Ascending aorta (tissue), 2 donors: ENCODE measurements around the gene NOS1AP. TPM values are rescaled to one million over a fixed set of nuclear protein-coding genes. Genes with fewer than 3 reads are reported as not detected.

Experiments
- DNase-seq, 2 donors: peaks; one replicate each; pipeline ENCODE4 v3.0.0-alpha.2; 2019; ENCODE audit warnings: low spot score in 2 of 2
- H3K27ac ChIP-seq, 2 donors: fragments of 200-600 bp; sonication (generic); one replicate each; pipeline ENCODE4 v1.5.1; 2016 to 2017; ENCODE audit warnings: mild to moderate bottlenecking in 1 of 2
- H3K27me3 ChIP-seq: fragments of 200-600 bp; sonication (generic); one replicate; pipeline ENCODE4 v1.5.1; 2017
- H3K36me3 ChIP-seq, 2 donors: fragments of 200-600 bp; sonication (generic); one replicate each; pipeline ENCODE4 v1.5.1; 2016
- H3K4me1 ChIP-seq, 2 donors: fragments of 200-600 bp; sonication (generic); one replicate each; pipeline ENCODE4 v1.5.1; 2016 to 2017; ENCODE audit warnings: mild to moderate bottlenecking in 1 of 2
- H3K4me3 ChIP-seq, 2 donors: fragments of 200-600 bp; sonication (generic); one replicate each; pipeline ENCODE4 v1.5.1; 2016 to 2017; ENCODE audit warnings: mild to moderate bottlenecking in 1 of 2
- H3K9me3 ChIP-seq, 2 donors: fragments of 200-600 bp; sonication (generic); one replicate each; pipeline ENCODE4 v1.5.1; 2016
- intact Hi-C: fragments of 100-400 bp; cut with DNase I; formaldehyde crosslinking; loops from one replicate; pipeline ENCODE4 v1.15.1; 2023
- total RNA-seq: library from RNA; depleted of rRNA; stranded (reverse); fragments of >200 nt; gene quantifications from one replicate; pipeline ENCODE4 v1.1.0, GENCODE V29; 2016
- TF ChIP-seq, protein P1 (sequence below), 3 experiments: fragments of 200-600 bp in 2 of 3; fragments of 450-650 bp in 1 of 3; sonication (generic) in 2 of 3; IDR thresholded peaks; one replicate each; pipeline ENCODE4 v1.5.1; 2016 to 2019; ENCODE audit warnings: antibody characterized with exemption in 3 of 3, mild to moderate bottlenecking in 1 of 3, moderate library complexity in 1 of 3

The NOS1AP gene
- total RNA-seq, 1 donor from 2014 or later: 5.0 TPM

DNA sequence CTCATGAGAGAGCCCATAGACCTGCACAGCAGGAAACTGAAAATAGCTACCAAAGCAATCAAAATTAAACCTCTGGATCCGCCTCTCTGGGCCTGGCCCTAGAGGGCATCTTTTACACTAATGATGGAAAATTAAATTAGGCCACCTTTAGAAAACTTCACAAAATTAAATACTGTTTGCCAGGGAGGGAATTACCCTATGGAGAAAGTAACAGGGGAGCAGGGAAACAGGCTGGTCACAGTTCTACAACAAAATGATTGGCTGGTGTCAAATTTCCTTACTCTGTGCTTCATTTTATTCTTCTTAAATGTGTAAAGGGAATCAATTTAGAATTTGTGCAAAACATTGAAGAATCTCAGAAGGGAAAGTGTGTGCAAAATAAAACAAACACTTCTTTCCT lies 244.7 kb downstream of the NOS1AP start:
- H3K27ac ChIP-seq: no peak overlapping the region
- TF ChIP-seq, protein P1, sequence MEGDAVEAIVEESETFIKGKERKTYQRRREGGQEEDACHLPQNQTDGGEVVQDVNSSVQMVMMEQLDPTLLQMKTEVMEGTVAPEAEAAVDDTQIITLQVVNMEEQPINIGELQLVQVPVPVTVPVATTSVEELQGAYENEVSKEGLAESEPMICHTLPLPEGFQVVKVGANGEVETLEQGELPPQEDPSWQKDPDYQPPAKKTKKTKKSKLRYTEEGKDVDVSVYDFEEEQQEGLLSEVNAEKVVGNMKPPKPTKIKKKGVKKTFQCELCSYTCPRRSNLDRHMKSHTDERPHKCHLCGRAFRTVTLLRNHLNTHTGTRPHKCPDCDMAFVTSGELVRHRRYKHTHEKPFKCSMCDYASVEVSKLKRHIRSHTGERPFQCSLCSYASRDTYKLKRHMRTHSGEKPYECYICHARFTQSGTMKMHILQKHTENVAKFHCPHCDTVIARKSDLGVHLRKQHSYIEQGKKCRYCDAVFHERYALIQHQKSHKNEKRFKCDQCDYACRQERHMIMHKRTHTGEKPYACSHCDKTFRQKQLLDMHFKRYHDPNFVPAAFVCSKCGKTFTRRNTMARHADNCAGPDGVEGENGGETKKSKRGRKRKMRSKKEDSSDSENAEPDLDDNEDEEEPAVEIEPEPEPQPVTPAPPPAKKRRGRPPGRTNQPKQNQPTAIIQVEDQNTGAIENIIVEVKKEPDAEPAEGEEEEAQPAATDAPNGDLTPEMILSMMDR (IDR thresholded peaks at IDR 0.05): no peak
- no peaks in the 10 kb centered on the region for H3K9me3 ChIP-seq
- no peaks in the 10 kb centered on the region for H3K4me1 ChIP-seq
- no peak for DNase-seq
- H3K4me3 ChIP-seq: no peak overlapping the region
- no peaks in the 10 kb centered on the region for H3K36me3 ChIP-seq
- H3K27me3 ChIP-seq: no peaks in the 10 kb centered on the region
- intact Hi-C loops: no loop called here

GRCh38 chr1:162315673-162316072 lies 246.2 kb downstream of the NOS1AP start:
- Histone ChIP-seq H3K4me3 (no peak overlapping the region), H3K36me3 (no peaks in the 10 kb centered on the region), H3K27me3 (no peaks in the 10 kb centered on the region), H3K4me1 (no peaks in the 10 kb centered on the region), H3K27ac (no peak overlapping the region), H3K9me3 (no peaks in the 10 kb centered on the region)
- intact Hi-C loops: no loop called here
- TF ChIP-seq, protein P1 (IDR thresholded peaks at IDR 0.05): no peak
- DNase-seq: no peak

GRCh38 chr1:162316187-162316586 lies 246.7 kb downstream of the NOS1AP start:
- no peaks in the 10 kb centered on the region for H3K4me1 ChIP-seq
- TF ChIP-seq, protein P1 (IDR thresholded peaks at IDR 0.05): no peak
- intact Hi-C loops: no loop called here

GRCh38 chr1:162317621-162318020 lies 248.1 kb downstream of the NOS1AP start:
- intact Hi-C loops: no loop called here
- H3K4me3 ChIP-seq: no peak overlapping the region
- no peaks in the 10 kb centered on the region for H3K4me1 ChIP-seq
- no peaks in the 10 kb centered on the region for H3K27me3 ChIP-seq
- TF ChIP-seq, protein P1 (IDR thresholded peaks at IDR 0.05): no peak
- H3K9me3 ChIP-seq: no peaks in the 10 kb centered on the region
- H3K36me3 ChIP-seq: no peaks in the 10 kb centered on the region
- no peak overlapping the region for H3K27ac ChIP-seq
- no peak for DNase-seq

More at GRCh38 chr1:162316187-162316586, 246.7 kb downstream of the NOS1AP start:
- Histone ChIP-seq H3K9me3 (no peaks in the 10 kb centered on the region), H3K36me3 (no peaks in the 10 kb centered on the region), H3K27me3 (no peaks in the 10 kb centered on the region), H3K4me3 (no peak overlapping the region), H3K27ac (no peak overlapping the region)
- DNase-seq: no peak

- Histone ChIP-seq H3K27me3 (no peaks in the 10 kb centered on the region), H3K4me3 (no peak overlapping the region), H3K27ac (no peak overlapping the region), H3K36me3 (no peaks in the 10 kb centered on the region), H3K4me1 (no peaks in the 10 kb centered on the region), H3K9me3 (no peaks in the 10 kb centered on the region)
- intact Hi-C loops: no loop called here
- no peak for DNase-seq
- TF ChIP-seq, protein P1 (IDR thresholded peaks at IDR 0.05): no peak
Measured at GRCh38 chr1:162319493-162320175, 250.1 kb downstream of the NOS1AP start.
